Natural killer cell (primary cell): Measurements from ENCODE around the gene CRX. TPM values are rescaled to one million over a fixed set of nuclear protein-coding genes. Genes with fewer than 3 reads are reported as not detected.

ENCODE experiments used
- ATAC-seq, 3 donors: fragments of 150-1000 bp in 2 of 3; fragments of 200-7000 bp in 1 of 3; cut with Tn5 transposase; 1 replicate in 1 of 3; 2 replicates in 2 of 3; pipeline ENCODE4 v1.10.0; 2021; ENCODE audit warnings: mild to moderate bottlenecking in 2 of 3, moderate library complexity in 2 of 3
- DNase-seq, 2 donors: peaks; one replicate each; pipeline versions ENCODE4 v3.0.0 to v3.0.0-alpha.2; 2013 to 2021; ENCODE audit warnings: mixed read lengths in 1 of 2
- H3K27ac ChIP-seq: one replicate; pipeline ENCODE4 v1.5.1; 2013; ENCODE audit warnings: mild to moderate bottlenecking, low read length
- H3K27me3 ChIP-seq: one replicate; pipeline ENCODE4 v1.6.1; 2013; ENCODE audit warnings: low read length; ENCODE audit not compliant: control insufficient read depth, insufficient read depth
- H3K36me3 ChIP-seq: one replicate; pipeline ENCODE4 v1.6.1; 2013; ENCODE audit warnings: low read length; ENCODE audit not compliant: control insufficient read depth, insufficient read depth
- H3K4me1 ChIP-seq: one replicate; pipeline ENCODE4 v1.6.1; 2013; ENCODE audit warnings: low read length; ENCODE audit not compliant: control insufficient read depth, insufficient read depth
- H3K4me3 ChIP-seq: one replicate; pipeline ENCODE4 v1.5.1; 2013; ENCODE audit warnings: low read length
- H3K9me3 ChIP-seq: one replicate; pipeline ENCODE4 v1.6.1; 2013; ENCODE audit warnings: low read length; ENCODE audit not compliant: control insufficient read depth, insufficient read depth
- H3K27ac Mint-ChIP-seq, 2 donors: one replicate each; pipeline ENCODE4 v1.8.0; 2022; ENCODE audit warnings: mild to moderate bottlenecking in 2 of 2, mixed read lengths in 2 of 2, moderate library complexity in 1 of 2
- H3K27me3 Mint-ChIP-seq, 2 donors: one replicate each; pipeline ENCODE4 v1.8.0; 2022; ENCODE audit warnings: low read depth in 2 of 2, mixed read lengths in 2 of 2
- H3K36me3 Mint-ChIP-seq: one replicate; pipeline ENCODE4 v1.8.0; 2022; ENCODE audit warnings: mixed read lengths
- H3K4me1 Mint-ChIP-seq, 2 donors: one replicate each; pipeline ENCODE4 v1.8.0; 2022; ENCODE audit warnings: mixed read lengths in 2 of 2
- H3K4me3 Mint-ChIP-seq: one replicate; pipeline ENCODE4 v1.8.0; 2022; ENCODE audit warnings: mild to moderate bottlenecking, moderate library complexity, mixed read lengths
- H3K9me3 Mint-ChIP-seq, 2 donors: one replicate each; pipeline ENCODE4 v1.8.0; 2022; ENCODE audit warnings: mixed read lengths in 2 of 2
- WGBS: methylation state at CpG from one replicate; pipeline ENCODE4 v1.1.7; 2013; ENCODE audit warnings: missing lambda C conversion rate; ENCODE audit not compliant: insufficient coverage; 5-methylcytosine and 5-hydroxymethylcytosine counted together
- intact Hi-C: fragments of 100-400 bp; cut with micrococcal nuclease; formaldehyde crosslinking; loops from one replicate; pipeline ENCODE4 v1.14.2; 2022
- total RNA-seq, 4 donors: library from RNA; stranded (reverse); fragments of 120-200 nt in 1 of 4; gene quantifications; one replicate each; pipeline versions ENCODE4 v1.2.3 to v1.2.4, GENCODE V29; 2013 to 2022
- TF ChIP-seq, protein P1 (sequence below): fragments of 200-600 bp; IDR thresholded peaks from one replicate; pipeline ENCODE4 v1.8.0; 2022; ENCODE audit warnings: antibody characterized with exemption

Gene CRX
- total RNA-seq, 3 donors from 2014 or later (not counting 1 experiment from before 2014, with no cell fraction given), result not detected

- no peak overlapping the region for H3K4me3 ChIP-seq
- Mint-ChIP-seq H3K27me3 (no peaks in the 10 kb centered on the region), H3K27ac (no peak overlapping the region), H3K4me3 (no peak overlapping the region), H3K36me3 (no peaks in the 10 kb centered on the region), H3K9me3 (no peaks in the 10 kb centered on the region), H3K4me1 (no peaks in the 10 kb centered on the region)
- no peak overlapping the region for H3K27ac ChIP-seq
- H3K27me3 ChIP-seq, result no peaks in the 10 kb centered on the region
- no peak for ATAC-seq
- intact Hi-C loops, result no loop called here
- no peak for DNase-seq
- H3K9me3 ChIP-seq, result no peaks in the 10 kb centered on the region
- H3K36me3 ChIP-seq, result no peaks in the 10 kb centered on the region
- WGBS, result 72% methylated on average over 2 of the region's 2 CpGs
- TF ChIP-seq, protein P1, sequence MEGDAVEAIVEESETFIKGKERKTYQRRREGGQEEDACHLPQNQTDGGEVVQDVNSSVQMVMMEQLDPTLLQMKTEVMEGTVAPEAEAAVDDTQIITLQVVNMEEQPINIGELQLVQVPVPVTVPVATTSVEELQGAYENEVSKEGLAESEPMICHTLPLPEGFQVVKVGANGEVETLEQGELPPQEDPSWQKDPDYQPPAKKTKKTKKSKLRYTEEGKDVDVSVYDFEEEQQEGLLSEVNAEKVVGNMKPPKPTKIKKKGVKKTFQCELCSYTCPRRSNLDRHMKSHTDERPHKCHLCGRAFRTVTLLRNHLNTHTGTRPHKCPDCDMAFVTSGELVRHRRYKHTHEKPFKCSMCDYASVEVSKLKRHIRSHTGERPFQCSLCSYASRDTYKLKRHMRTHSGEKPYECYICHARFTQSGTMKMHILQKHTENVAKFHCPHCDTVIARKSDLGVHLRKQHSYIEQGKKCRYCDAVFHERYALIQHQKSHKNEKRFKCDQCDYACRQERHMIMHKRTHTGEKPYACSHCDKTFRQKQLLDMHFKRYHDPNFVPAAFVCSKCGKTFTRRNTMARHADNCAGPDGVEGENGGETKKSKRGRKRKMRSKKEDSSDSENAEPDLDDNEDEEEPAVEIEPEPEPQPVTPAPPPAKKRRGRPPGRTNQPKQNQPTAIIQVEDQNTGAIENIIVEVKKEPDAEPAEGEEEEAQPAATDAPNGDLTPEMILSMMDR, result no peak
- no peaks in the 10 kb centered on the region for H3K4me1 ChIP-seq
These were observed 69.8 kb downstream of the CRX start for GRCh38 chr19:47891622-47891922.

GRCh38 chr19:47891923-47892666 is 70.4 kb downstream of the CRX start:
- no peaks in the 10 kb centered on the region for H3K9me3 ChIP-seq
- TF ChIP-seq, protein P1, result no peak
- intact Hi-C loops, result no loop called here
- no peak for ATAC-seq
- no peaks in the 10 kb centered on the region for H3K4me1 ChIP-seq
- no peak overlapping the region for H3K4me3 ChIP-seq
- WGBS, result 60% methylated on average over 6 of the region's 7 CpGs
- no peak overlapping the region for H3K27ac ChIP-seq
- H3K36me3 ChIP-seq, result no peaks in the 10 kb centered on the region
- Mint-ChIP-seq H3K27ac (no peak overlapping the region), H3K27me3 (no peaks in the 10 kb centered on the region), H3K36me3 (no peaks in the 10 kb centered on the region), H3K4me3 (no peak overlapping the region), H3K4me1 (no peaks in the 10 kb centered on the region), H3K9me3 (no peaks in the 10 kb centered on the region)
- H3K27me3 ChIP-seq, result no peaks in the 10 kb centered on the region
- no peak for DNase-seq

Other genes starting within 250 kb of the CRX start
- 1 to 10 TPM; 1.5 to 2.0 (median 1.5) TPM for gene ZNF541, start 248.8 kb upstream of the CRX start, total RNA-seq
- 10 to 100 TPM; 31.9 to 37.4 (median 34.1) TPM for gene BICRA, start 212.8 kb upstream of the CRX start, total RNA-seq
- under 1 TPM; 0.09 to 0.40 (median 0.12) TPM for gene EHD2, start 108.5 kb upstream of the CRX start, total RNA-seq
- gene NOP53, start 76.4 kb upstream of the CRX start, total RNA-seq, result 100 to 1,000 TPM; 416 to 445 (median 428) TPM
- 100 to 1,000 TPM in 1 of 3 donors, 10 to 100 TPM in 2; 90.5 to 104 (median 97.2) TPM for gene SELENOW, start 43.2 kb upstream of the CRX start, total RNA-seq
- gene TPRX1, start 17.4 kb upstream of the CRX start, total RNA-seq, result not detected
- gene TPRX2, start 37.3 kb downstream of the CRX start, total RNA-seq, result not detected
- not detected for gene SULT2A1, start 64.4 kb downstream of the CRX start, total RNA-seq
- gene BSPH1, start 170.2 kb downstream of the CRX start, total RNA-seq, result not detected
- not detected for gene ELSPBP1, start 172.7 kb downstream of the CRX start, total RNA-seq
- under 1 TPM in 2 of 3 donors, not detected in 1; 0.38 to 0.96 TPM for gene CABP5, start 222.1 kb downstream of the CRX start, total RNA-seq